Thyroid gland (tissue), 4 donors: ENCODE measurements around the gene QRICH2. TPM values are rescaled to one million over a fixed set of nuclear protein-coding genes. Genes with fewer than 3 reads are reported as not detected.

Source experiments
- DNase-seq, 2 donors: peaks; one replicate each; pipeline ENCODE4 v3.0.0-alpha.2; 2019
- H3K27ac ChIP-seq, 3 donors: fragments of 200-600 bp; sonication (generic); 1 replicate in 2 of 3; 2 replicates in 1 of 3; pipeline ENCODE4 v1.5.1; 2016 to 2019; ENCODE audit warnings: mild to moderate bottlenecking in 1 of 3, moderate library complexity in 1 of 3
- H3K27me3 ChIP-seq: fragments of 200-600 bp; sonication (generic); one replicate; pipeline ENCODE4 v1.5.1; 2019
- H3K36me3 ChIP-seq, 2 donors: fragments of 200-600 bp; sonication (generic); one replicate each; pipeline ENCODE4 v1.5.1; 2016 to 2019
- H3K4me1 ChIP-seq, 2 donors: fragments of 200-600 bp; sonication (generic); one replicate each; pipeline ENCODE4 v1.5.1; 2017 to 2019
- H3K4me3 ChIP-seq, 3 donors: fragments of 200-600 bp; sonication (generic); replicated peaks in 1 of 3; 1 replicate in 2 of 3; 2 replicates in 1 of 3; pipeline ENCODE4 v1.5.1; 2016; ENCODE audit warnings: mild to moderate bottlenecking in 1 of 3
- H3K9me3 ChIP-seq: fragments of 200-600 bp; sonication (generic); one replicate; pipeline ENCODE4 v1.5.1; 2017
- POLR2A ChIP-seq, 2 donors: fragments of 450-650 bp; IDR thresholded peaks; one replicate each; pipeline ENCODE4 v1.6.1; 2017; ENCODE audit warnings: antibody characterized with exemption in 2 of 2, mild to moderate bottlenecking in 2 of 2, moderate library complexity in 1 of 2
- WGBS, 2 donors: methylation state at CpG; one replicate each; pipeline ENCODE4 v1.1.5; 2017; 5-methylcytosine and 5-hydroxymethylcytosine counted together
- intact Hi-C: fragments of 100-400 bp; cut with DNase I; formaldehyde crosslinking; loops from one replicate; pipeline ENCODE4 v1.15.1; 2023
- total RNA-seq, 4 donors: library from RNA; depleted of rRNA; stranded (reverse); fragments of >200 nt; gene quantifications; one replicate each; pipeline ENCODE4 v1.2.3, GENCODE V29; 2016
- TF ChIP-seq, protein P1 (sequence below), 6 experiments: fragments of 200-600 bp in 3 of 6; fragments of 450-650 bp in 3 of 6; sonication (generic) in 3 of 6; IDR thresholded peaks; one replicate each; pipeline ENCODE4 v1.5.1; 2016 to 2019; ENCODE audit warnings: antibody characterized with exemption in 6 of 6, mild to moderate bottlenecking in 2 of 6, inconsistent platforms in 1 of 6, moderate library complexity in 1 of 6

QRICH2 gene
- total RNA-seq, 4 donors from 2014 or later: 6.6 to 14.3 (median 9.9) TPM

- no peak for TF ChIP-seq POLR2A (IDR thresholded peaks at IDR 0.05)
- TF ChIP-seq, protein P1, sequence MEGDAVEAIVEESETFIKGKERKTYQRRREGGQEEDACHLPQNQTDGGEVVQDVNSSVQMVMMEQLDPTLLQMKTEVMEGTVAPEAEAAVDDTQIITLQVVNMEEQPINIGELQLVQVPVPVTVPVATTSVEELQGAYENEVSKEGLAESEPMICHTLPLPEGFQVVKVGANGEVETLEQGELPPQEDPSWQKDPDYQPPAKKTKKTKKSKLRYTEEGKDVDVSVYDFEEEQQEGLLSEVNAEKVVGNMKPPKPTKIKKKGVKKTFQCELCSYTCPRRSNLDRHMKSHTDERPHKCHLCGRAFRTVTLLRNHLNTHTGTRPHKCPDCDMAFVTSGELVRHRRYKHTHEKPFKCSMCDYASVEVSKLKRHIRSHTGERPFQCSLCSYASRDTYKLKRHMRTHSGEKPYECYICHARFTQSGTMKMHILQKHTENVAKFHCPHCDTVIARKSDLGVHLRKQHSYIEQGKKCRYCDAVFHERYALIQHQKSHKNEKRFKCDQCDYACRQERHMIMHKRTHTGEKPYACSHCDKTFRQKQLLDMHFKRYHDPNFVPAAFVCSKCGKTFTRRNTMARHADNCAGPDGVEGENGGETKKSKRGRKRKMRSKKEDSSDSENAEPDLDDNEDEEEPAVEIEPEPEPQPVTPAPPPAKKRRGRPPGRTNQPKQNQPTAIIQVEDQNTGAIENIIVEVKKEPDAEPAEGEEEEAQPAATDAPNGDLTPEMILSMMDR (IDR thresholded peaks at IDR 0.05): no peak
- 57 to 82% methylated on average over 14 to 19 of the region's 23 CpGs for WGBS, 2 donors
- peak; percentile 82 to 83 for DNase-seq
- Histone ChIP-seq H3K27ac (peak overlapping the region in 1 of 3 donors; percentile 36), H3K9me3 (no peaks in the 10 kb centered on the region), H3K36me3 (no peaks in the 10 kb centered on the region), H3K4me3 (no peak overlapping the region), H3K27me3 (no peaks in the 10 kb centered on the region), H3K4me1 (peaks cover 7 to 27% of the 10 kb centered on the region in 2 donors)
- intact Hi-C loops: loop anchor here (2.0 kb wide), 1 partner anchor 161 kb away; no protein-coding TSS in a partner anchor
These were observed 26.3 kb downstream of the QRICH2 start for GRCh38 chr17:76281573-76282371.

DNA sequence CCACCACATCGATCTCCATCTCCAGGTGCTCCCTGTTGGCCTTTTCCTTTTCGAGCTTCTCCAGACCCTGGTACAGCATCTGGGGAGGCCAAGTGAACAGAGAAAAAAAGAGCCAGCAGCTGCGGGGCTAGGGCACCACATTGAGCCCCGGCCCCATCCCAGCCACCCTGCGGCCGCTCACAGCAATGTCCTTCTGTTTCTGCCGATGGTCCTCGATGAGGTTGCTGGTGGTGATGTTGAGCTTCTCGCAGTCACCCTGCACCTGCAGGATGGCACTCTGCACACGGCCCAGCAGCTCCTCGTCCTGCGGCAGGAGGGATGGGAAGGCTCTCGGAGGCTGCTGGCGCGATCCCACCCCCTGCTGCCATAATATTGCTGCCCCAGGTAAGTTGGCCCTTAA is 27.4 kb downstream of the QRICH2 start:
- DNase-seq: no peak
- no peak for TF ChIP-seq POLR2A (IDR thresholded peaks at IDR 0.05)
- TF ChIP-seq, protein P1 (IDR thresholded peaks at IDR 0.05): no peak
- no peaks in the 10 kb centered on the region for H3K36me3 ChIP-seq
- H3K27ac ChIP-seq: no peak overlapping the region
- intact Hi-C loops: loop anchor here (2.0 kb wide), 1 partner anchor 160 kb away; no protein-coding TSS in a partner anchor
- no peak overlapping the region for H3K4me3 ChIP-seq
- peaks cover 7 to 27% of the 10 kb centered on the region in 2 donors for H3K4me1 ChIP-seq
- 96 to 98% methylated on average over 15 of the region's 15 CpGs for WGBS, 2 donors
- H3K9me3 ChIP-seq: no peaks in the 10 kb centered on the region
- no peaks in the 10 kb centered on the region for H3K27me3 ChIP-seq

DNA sequence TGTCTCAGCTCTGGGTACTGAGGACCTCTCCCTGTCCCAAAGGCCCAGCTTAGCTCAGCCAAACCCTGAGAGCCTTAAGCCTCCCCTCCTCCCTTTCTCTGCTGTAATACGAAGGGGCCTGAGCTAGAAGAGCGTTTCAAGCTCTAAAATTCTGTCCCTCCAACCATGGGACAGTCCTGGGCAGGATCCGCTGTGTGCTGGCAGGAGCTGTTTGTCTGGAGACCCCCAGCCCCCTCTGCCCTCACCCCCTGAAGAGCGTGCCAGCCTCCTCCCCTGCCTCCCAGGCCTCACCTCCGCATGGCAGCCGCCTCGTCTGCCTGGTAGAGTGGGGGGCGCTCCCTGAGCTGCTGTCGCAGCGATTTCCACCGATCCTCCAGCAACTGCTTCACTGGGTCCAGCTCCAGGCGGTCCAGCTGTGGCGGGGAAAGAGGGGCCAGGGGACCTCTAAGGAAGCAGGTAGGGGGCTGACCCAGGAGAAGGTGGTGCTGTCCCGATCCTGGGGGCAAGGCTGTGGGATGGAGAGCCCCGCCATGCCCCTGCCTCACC is 28.3 kb downstream of the QRICH2 start:
- peaks cover 7 to 27% of the 10 kb centered on the region in 2 donors for H3K4me1 ChIP-seq
- 82 to 87% methylated on average over 8 to 14 of the region's 15 CpGs for WGBS, 2 donors
- no peaks in the 10 kb centered on the region for H3K36me3 ChIP-seq
- peak overlapping the region; percentile 39 to 64 (median 61) for H3K27ac ChIP-seq
- intact Hi-C loops: loop anchor here (2.0 to 10.0 kb wide), 3 partner anchors 98 to 275 kb away; partner anchors contain the start of gene CDK3
- TF ChIP-seq, protein P1 (IDR thresholded peaks at IDR 0.05): no peak
- TF ChIP-seq POLR2A (IDR thresholded peaks at IDR 0.05): no peak
- no peaks in the 10 kb centered on the region for H3K27me3 ChIP-seq
- no peak for DNase-seq
- no peaks in the 10 kb centered on the region for H3K9me3 ChIP-seq
- no peak overlapping the region for H3K4me3 ChIP-seq

GRCh38 chr17:76278952-76279741 is 28.9 kb downstream of the QRICH2 start:
- peak overlapping the region; percentile 39 to 64 (median 61) for H3K27ac ChIP-seq
- DNase-seq: peak; percentile 98
- H3K4me3 ChIP-seq: no peak overlapping the region
- no peaks in the 10 kb centered on the region for H3K9me3 ChIP-seq
- TF ChIP-seq, protein P1 (IDR thresholded peaks at IDR 0.05): peak; percentile 97 to 99 (median 98)
- peak in 1 of 2 donors; percentile 18 for TF ChIP-seq POLR2A (IDR thresholded peaks at IDR 0.05)
- no peaks in the 10 kb centered on the region for H3K36me3 ChIP-seq
- intact Hi-C loops: loop anchor here (5.0 to 10.0 kb wide), 2 partner anchors 97 to 274 kb away; partner anchors contain the start of gene CDK3
- peaks cover 7 to 27% of the 10 kb centered on the region in 2 donors for H3K4me1 ChIP-seq
- no peaks in the 10 kb centered on the region for H3K27me3 ChIP-seq
- 55% methylated on average over 21 to 28 of the region's 28 CpGs for WGBS, 2 donors
